Gastroesophageal sphincter (tissue), 3 donors: ENCODE measurements around the gene TAF1C.

Experiments
- EP300 ChIP-seq: sonication (generic); formaldehyde crosslinking; IDR thresholded peaks from one replicate; pipeline ENCODE4 v1.6.1; 2017; ENCODE audit warnings: antibody characterized with exemption, mild to moderate bottlenecking
- POLR2A ChIP-seq, 2 donors: fragments of 450-650 bp; IDR thresholded peaks; one replicate each; pipeline ENCODE4 v1.6.1; 2017; ENCODE audit warnings: antibody characterized with exemption in 2 of 2, mild to moderate bottlenecking in 2 of 2, moderate library complexity in 1 of 2
- POLR2AphosphoS5 ChIP-seq: sonication (generic); formaldehyde crosslinking; IDR thresholded peaks from one replicate; pipeline ENCODE4 v1.6.1; 2017; ENCODE audit warnings: antibody characterized with exemption
- TF ChIP-seq, protein P1 (sequence below), 4 experiments: fragments of 200-600 bp in 2 of 4; fragments of 450-650 bp in 2 of 4; sonication (generic) in 1 of 4; IDR thresholded peaks; one replicate each; pipeline ENCODE4 v1.5.1; 2017 to 2019; ENCODE audit warnings: antibody characterized with exemption in 4 of 4, mild to moderate bottlenecking in 2 of 4, moderate library complexity in 2 of 4

DNA sequence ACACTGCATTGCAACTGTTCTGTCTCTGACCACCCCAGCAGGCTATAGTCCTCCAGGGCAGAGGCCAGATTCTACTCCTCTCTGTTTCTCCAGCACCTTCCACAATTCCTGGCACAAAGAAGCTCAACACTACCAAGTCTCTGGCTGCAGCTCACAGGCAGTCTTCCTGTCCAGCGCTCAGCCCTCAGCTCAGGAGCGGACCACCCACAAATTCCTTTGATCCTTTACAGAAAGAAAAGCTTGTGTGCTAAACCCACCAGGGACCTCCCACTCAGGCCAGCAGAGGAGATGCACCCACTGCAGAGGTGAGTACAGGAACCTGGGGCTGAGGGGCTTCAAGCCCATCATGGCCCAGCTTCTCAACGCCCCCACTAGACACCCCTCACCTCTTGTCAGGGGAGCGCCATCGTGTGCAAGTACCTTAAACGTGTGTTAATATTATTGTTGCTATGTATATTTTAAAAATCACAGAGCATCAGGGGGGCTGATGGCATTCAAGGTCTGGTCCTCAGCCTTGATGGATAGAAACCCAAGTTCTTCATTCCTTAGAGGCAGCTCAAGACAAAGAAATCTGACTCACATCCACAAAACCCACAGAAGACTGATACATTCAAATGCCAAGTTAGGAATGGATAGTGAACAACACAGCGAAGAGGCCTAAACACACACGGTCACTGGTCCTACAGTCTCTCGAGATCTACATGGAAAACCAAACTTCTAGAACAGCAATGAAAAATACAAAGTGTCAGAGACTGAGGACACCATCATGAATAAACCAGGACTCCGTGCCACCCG lies 50.3 kb downstream of the TAF1C start:
- TF ChIP-seq POLR2AphosphoS5: no peak
- TF ChIP-seq, protein P1, sequence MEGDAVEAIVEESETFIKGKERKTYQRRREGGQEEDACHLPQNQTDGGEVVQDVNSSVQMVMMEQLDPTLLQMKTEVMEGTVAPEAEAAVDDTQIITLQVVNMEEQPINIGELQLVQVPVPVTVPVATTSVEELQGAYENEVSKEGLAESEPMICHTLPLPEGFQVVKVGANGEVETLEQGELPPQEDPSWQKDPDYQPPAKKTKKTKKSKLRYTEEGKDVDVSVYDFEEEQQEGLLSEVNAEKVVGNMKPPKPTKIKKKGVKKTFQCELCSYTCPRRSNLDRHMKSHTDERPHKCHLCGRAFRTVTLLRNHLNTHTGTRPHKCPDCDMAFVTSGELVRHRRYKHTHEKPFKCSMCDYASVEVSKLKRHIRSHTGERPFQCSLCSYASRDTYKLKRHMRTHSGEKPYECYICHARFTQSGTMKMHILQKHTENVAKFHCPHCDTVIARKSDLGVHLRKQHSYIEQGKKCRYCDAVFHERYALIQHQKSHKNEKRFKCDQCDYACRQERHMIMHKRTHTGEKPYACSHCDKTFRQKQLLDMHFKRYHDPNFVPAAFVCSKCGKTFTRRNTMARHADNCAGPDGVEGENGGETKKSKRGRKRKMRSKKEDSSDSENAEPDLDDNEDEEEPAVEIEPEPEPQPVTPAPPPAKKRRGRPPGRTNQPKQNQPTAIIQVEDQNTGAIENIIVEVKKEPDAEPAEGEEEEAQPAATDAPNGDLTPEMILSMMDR (IDR thresholded peaks at IDR 0.05): no peak
- TF ChIP-seq POLR2A (IDR thresholded peaks at IDR 0.05): no peak
- TF ChIP-seq EP300: no peak
